Tibial nerve (tissue), 4 donors: ENCODE results near the gene MCU.

Experiments used
- EP300 ChIP-seq, 2 donors: sonication (generic); formaldehyde crosslinking; IDR thresholded peaks; one replicate each; pipeline ENCODE4 v1.6.1; 2017; ENCODE audit warnings: antibody characterized with exemption in 2 of 2, mild to moderate bottlenecking in 1 of 2
- POLR2A ChIP-seq, 2 donors: fragments of 450-650 bp; IDR thresholded peaks; one replicate each; pipeline ENCODE4 v1.6.1; 2017; ENCODE audit warnings: antibody characterized with exemption in 2 of 2, mild to moderate bottlenecking in 2 of 2, moderate library complexity in 2 of 2
- TF ChIP-seq, protein P1 (sequence below), 5 experiments: fragments of 200-600 bp in 3 of 5; fragments of 450-650 bp in 2 of 5; sonication (generic) in 3 of 5; IDR thresholded peaks; one replicate each; pipeline ENCODE4 v1.5.1; 2016 to 2019; ENCODE audit warnings: antibody characterized with exemption in 5 of 5, mild to moderate bottlenecking in 3 of 5, moderate library complexity in 2 of 5

DNA sequence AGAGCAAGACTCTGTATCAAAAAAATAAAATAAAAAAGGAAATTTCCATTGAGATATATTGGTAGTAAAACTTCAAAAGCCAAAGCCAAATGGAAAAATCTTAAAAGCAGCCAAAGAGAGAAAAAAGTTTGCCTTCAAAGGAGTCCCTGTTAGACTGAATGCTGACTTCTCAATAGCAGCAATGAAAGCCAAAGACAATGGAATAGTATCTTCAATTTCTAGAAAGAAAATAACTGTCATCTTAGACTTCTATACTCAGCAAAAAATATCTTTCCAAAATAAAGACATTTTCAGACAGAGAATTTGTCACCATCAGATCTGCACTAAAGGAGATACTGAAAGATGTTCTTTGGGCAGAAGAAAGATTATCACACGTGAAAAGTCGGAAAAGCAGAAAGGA is 187.3 kb downstream of the MCU start:
- no peak for TF ChIP-seq POLR2A (IDR thresholded peaks at IDR 0.05)
- TF ChIP-seq, protein P1, sequence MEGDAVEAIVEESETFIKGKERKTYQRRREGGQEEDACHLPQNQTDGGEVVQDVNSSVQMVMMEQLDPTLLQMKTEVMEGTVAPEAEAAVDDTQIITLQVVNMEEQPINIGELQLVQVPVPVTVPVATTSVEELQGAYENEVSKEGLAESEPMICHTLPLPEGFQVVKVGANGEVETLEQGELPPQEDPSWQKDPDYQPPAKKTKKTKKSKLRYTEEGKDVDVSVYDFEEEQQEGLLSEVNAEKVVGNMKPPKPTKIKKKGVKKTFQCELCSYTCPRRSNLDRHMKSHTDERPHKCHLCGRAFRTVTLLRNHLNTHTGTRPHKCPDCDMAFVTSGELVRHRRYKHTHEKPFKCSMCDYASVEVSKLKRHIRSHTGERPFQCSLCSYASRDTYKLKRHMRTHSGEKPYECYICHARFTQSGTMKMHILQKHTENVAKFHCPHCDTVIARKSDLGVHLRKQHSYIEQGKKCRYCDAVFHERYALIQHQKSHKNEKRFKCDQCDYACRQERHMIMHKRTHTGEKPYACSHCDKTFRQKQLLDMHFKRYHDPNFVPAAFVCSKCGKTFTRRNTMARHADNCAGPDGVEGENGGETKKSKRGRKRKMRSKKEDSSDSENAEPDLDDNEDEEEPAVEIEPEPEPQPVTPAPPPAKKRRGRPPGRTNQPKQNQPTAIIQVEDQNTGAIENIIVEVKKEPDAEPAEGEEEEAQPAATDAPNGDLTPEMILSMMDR (IDR thresholded peaks at IDR 0.05): no peak
- no peak for TF ChIP-seq EP300 (IDR thresholded peaks at IDR 0.05)
